EL (cell line): ENCODE results near the gene TRIOBP.
"Not testable (repeated sequence)": the region's sequence is repeated elsewhere in the genome, so short reads cannot be mapped to it uniquely, and the experiment has no call there.

Source experiments
- DNase-seq: peaks from one replicate; pipeline ENCODE4 v3.0.0-alpha.2; 2016

The TRIOBP gene

DNA sequence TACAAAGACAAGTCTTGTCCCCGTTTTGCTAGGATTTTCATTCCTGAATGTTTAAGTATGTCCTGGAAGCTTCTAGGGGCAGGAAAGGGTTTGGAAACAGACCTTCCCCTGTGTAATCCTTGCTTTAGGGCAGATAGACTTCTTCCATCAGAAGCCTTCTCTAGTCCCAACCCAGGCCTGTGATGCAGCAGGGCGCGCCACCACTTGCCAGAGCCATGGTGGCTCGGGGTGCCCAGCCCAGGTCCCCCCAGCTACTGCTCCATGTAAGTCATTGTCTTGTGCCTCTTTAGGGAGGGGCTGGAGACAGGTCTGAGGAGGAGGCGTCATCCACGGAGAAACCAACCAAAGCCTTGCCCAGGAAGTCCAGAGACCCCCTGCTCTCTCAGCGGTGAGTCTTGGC is 6.4 kb upstream of the TRIOBP start:
- DNase-seq: no peak

DNA sequence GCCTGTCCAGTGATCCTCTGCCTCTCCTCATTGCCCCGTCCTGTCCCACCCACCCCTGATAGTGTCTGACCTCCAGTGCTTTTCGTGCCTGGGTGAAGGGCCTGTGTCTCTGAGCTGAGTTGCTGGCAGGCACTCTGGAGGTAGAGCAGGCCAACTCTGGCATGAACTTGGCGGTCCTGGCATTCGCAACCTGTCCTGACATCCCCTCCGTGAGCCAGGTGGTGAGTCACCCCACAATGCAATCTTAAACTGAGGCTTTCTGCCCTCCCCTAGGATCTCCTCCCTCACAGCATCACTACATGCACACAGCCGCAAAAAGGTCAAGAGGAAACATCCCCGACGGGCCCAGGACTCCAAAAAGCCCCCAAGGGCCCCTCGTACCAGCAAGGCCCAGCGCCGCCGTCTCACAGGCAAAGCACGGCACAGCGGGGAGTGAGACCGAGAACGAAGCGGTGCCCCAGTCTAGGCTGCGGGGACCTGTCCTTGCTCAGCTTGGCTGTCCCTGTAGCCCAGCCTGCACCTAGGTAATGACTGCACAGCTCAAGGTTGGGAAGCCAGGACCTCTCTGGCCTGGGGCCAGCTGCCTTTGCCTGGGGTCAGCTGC is 5.8 kb upstream of the TRIOBP start:
- no peak for DNase-seq

DNA sequence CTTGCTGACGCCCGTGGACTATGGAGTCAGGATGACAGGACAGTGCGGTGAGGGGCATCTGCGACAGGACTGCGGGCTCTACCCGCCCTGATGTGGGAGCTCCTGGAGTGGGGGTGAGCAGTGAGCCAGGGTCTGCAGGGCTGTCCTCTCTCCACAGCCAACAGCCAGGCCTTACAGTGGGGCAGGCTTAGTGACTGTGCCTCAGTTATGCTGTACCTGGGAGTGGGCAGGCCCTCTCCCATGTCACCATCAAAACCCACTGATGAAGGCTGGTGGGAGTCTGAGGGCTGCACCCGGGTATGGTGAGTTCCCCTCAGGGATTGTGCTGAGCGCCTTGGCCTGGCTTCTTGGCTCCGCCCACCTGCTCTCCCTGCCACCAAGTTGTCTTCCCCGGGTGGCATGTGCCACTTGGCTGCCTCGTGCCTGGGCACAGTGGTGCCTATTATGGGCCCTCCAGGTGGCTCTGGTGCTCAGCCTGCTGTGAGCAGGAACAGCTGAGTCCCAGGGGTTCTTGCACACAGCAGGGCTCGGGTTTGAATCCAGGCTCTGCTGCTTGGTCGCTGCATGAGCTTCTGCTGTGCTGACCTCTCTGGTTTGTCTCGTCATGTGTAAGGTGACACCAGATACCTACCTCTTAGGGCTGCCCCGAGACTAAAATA is 4.1 kb upstream of the TRIOBP start:
- no peak for DNase-seq

DNA sequence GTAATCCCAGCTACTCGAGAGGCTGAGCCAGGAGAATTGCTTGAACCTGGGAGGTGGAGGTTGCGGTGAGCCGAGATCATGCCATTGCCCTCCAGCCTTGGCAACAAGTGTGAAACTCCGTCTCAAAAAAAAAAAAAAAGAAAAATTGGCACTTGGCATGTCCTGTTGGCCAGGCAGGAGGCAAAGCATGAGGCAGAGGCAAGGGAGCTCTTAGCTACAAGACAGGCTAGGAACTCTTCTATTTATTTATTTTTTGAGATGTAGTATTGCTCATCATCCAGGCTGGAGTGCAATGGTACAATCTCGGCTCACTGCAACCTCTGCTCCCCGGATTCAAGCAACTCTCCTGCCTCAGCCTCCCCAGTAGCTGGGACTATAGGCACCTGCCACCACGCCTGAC is 2.7 kb upstream of the TRIOBP start:
- DNase-seq: not testable (repeated sequence)

DNA sequence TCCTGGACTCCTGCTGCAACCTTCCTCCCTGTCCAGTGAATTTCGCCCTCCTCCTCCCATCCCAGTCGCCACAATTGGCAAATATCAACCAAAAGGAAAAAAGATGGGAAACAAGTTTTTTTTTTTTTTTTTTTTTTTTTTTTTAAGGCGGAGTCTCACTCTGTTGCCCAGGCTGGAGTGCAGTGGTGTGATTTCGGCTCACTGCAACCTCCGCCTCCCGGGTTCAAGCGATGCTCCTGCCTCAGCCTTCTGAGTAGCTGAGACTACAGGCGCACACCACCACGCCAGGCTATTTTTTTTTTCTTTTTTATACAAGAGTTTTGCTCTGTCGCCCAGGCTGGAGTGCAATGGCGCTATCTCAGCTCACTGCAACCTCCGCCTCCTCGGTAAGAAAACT is 590 bp upstream of the TRIOBP start:
- DNase-seq: not testable (repeated sequence)

DNA sequence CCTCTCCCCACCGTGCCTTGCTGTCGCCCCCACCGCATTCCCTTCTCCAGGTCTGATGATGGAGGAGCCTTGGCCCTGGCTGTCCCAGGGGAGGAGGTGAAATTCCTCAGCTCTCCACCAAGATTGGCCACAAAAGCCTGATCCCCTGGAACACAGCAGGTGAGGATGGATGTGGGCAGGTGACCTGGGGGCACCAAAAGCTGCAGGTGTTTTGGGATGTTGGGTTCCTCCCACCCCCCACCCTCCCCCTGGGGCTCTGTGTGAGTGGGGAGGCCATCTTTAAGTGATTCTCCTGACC is 639 bp downstream of the TRIOBP start:
- no peak for DNase-seq

DNA sequence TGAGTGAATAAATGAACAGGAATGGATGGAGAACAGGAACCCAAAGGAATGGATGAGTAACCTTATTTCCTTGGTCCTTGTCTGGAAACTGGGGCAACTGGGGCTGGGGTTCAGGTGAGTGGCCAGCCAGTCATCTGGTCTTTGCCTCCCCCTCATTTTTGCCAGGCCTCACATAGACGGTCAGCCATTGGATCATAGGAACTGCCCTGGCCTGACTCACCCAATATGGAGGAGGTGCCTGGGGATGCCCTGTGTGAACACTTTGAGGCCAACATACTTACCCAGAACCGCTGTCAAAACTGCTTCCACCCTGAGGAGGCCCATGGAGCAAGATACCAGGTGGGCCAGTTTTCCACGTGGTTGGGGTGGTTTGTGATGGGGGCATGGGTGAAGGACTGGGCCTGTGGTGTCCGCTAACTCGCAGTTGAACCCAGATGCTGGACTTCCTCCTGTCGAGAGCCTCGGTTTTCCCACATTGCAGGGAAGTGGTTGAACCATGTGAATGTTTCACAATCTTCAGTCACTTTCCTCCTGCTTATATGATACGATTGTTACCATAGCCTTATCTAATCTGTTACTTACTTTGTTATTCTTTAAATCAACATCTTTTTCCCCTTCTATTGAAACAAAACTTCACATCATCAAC is 4.4 kb downstream of the TRIOBP start:
- no peak for DNase-seq

DNA sequence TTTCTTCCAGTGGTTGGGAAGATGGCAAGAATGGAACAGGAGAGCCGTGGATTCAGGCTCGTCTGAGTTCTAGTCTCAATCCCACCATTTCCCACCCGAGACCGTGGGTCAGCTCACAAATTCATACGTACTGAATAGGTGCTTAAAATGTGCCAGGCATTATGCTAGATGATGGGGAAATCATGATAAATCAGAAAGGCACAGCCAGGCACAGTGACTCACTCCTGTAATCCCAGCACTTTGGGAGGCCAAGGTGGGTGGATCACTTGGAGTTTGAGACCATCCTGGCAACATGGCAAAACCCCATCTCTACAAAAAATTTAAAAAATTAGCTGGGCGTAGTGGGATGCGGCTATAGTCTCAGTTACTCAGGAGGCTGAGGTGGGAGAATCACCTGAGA is 7.1 kb downstream of the TRIOBP start:
- no peak for DNase-seq

DNA sequence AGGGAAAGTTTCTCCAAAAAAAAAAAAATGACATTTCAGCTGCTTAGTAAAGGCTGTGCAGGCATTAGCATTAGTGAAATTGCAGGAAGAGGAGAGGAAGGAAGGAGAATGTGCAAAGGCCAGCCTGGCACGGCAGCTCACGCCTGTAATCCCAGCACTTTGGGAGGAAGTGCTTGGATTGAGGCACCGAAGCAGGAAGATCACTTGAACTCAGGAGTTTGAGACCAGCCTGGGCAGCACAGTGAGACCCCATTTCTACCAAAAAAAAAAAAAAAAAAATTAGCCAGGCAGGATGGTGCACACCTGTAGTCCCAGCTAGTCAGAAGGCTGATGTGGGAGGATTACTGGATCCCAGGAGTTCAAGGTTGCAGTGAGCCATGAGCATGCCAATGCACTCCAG is 7.8 kb downstream of the TRIOBP start:
- DNase-seq: no peak

DNA sequence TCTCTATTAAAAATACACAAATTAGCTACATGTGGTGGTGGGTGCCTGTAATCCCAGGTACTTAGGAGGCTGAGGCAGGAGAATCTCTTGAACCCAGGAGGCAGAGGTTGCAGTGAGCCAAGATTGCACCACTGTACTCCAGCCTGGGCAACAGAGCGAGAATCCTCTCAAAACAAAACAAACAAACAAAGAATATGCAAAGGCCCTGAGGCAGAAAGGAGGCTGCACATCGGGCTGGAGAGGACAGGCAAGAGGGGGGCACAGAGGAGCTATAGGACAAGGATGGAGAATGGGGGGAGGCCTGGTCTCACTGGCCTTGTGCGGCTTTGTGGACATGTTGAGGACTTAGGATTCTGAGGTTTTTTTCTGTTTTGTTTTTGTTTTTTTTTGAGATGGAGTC is 8.4 kb downstream of the TRIOBP start:
- no peak for DNase-seq

DNA sequence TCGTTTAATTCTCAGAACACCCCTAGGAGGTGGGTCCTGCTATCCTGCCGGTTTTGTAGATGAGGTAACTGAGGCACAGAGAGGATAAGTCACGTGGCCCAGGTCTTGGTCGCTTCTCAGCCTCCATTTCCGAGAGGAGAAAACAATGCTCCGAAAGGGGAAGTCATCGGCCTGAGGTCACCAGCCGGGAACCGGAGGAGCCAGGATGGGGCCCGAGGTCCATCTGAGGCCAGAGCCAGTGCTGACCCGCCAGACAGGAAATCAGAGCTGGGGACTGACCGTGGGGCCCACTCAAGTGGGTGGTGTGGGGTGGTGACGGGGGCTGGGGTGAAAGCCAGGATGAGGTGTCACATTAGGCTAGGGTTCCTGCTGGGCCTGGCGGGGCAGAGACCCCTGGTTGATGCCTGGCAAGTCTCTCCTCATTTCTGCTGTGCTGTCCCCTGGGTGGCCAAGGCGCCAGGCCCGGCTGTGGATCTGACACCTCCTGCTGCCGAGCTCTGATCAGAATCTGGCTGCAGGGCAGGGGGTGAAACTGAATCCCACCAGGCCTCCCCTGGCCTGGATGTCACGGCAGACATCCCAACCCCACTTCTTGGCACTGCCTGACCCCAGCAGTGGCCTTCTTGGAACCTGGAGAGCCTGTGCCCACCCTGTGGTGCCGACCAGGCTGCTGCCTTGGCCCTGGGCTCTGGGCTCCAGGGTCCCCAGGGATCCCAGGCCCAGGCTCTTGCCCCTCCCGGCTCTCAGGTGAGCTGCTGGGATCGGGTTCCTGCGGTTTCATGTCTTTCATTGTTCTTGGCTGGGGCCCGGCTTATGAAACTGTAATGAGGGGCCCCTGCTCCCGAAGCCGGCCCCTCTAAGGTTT is 12.0 kb downstream of the TRIOBP start:
- no peak for DNase-seq

DNA sequence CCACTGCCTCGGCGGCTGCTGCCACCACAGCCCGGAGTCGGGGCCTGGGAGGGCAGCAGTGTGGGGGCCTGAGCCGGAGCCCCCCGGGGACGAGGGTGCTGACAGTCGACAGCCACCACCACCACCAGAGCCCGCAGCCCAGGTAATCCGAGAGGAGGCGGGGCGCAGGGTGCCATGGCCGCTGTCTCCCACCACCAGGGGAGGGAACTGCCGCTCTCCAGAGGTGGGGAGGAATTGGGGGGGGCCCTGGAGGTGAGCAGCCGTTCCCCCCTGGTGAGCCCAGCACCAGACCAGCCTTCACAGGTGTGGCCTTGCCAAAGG is 12.6 kb downstream of the TRIOBP start:
- DNase-seq: no peak

DNA sequence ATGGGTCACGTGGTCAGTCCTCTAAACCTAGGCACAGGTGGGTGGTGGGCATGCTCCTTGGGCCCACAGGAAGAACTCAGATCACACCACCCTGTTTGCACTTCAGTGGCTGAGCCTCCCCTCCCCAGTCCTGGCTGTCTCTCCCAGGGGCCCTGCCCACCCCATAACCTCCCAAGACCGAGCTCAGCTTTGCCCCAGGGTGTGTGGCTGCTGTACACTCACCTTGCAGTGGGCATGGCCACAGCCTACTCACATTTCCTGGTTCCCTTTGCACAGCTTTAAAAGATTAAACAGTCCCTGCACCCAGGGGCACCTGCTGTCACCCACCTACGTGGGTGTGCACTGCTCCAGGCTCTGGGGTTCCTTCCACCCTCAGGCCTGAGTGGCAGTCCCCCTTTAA is 13.8 kb downstream of the TRIOBP start:
- no peak for DNase-seq

DNA sequence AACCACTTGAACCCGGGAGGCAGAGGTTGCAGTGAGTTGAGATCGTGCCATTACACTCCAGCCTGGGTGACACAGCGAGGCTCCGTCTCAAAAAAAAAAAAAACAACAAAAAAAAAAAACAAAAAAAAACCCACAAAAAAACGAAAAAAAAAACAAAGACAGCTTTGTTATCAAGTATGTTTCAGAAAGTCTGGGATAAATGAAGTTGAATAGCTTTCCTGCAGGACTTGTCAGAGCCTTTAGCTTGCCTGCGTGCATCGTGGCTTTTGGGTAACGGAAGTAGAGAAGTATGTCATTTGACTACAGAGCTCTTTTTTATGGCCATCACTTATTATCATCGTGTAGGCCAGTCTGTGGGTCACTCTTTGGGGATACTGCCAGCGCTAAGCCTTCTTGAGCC is 14.6 kb downstream of the TRIOBP start:
- DNase-seq: no peak

DNA sequence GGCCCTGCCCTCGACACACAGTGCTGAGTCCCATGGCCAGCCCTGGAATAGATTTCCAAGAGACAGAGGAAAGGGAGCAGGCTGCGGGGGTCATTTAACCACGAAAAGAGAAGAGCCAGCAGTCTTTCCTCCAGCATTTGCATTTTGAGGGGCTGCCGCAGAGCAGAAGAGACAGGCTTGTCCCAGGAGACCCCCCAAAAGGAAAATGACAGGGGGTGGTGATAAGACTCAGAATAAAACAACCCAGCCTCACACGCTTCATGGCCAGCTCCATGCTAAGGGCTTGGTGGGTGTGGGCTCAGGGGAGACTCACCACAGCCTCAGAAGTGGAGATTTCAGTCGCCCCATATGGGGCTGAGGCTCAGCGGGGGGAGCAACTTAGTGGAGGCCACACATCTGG is 16.9 kb downstream of the TRIOBP start:
- DNase-seq: no peak

DNA sequence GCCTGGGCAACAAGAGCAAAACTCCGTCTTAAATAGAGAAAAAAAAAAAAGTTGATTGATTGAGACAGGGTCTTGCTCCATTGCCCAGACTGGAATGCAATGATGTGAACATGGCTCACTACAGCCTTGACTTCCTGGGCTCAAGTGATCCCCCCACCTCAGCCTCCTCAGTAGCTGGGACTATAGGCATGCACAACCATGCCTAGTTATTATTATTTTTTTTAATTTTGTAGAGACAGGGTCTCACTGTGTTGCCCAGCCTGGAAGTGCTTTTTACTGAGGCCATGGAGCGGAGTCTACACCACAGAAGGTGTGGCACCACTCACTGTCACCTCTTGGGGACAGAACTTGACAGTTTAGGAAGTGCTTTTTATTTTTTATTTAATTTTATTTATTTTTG is 17.8 kb downstream of the TRIOBP start:
- DNase-seq: no peak

DNA sequence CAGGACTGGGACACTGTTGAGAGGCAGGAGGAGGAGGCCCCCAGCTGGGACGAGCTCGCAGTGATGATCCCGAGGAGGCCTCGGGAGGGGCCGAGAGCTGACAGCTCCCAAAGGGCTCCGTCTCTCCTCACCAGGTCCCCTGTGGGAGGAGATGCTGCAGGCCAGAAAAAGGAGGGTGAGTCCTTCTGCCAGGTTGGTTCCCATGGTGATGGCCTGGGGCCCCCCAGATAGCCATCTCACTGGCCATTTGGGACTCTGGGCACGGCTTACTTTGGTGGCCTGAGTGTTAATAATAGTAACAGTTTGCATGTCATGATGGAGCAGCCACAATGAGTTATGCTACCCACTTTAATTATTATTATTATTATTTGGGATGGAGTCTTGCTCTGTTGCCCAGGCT is 18.9 kb downstream of the TRIOBP start:
- DNase-seq: no peak

DNA sequence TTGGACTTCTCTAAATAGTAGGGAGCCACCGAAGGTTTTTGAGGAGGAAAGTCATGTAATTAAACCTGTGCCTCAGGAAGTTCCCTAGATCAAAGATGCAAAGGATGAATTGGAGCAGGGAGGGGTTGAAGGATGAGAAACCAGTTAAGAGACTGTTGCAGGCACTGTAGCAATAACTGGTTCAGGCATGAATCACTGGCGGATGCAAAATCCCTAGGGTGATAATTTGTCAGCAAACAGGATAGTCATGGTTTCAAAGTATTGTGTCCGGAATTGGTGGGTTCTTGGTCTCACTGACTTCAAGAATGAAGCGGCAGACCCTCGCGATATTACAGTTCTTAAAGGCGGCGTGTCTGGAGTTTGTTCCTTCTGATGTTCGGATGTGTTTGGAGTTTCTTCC is 19.9 kb downstream of the TRIOBP start:
- DNase-seq: peak; percentile 55

DNA sequence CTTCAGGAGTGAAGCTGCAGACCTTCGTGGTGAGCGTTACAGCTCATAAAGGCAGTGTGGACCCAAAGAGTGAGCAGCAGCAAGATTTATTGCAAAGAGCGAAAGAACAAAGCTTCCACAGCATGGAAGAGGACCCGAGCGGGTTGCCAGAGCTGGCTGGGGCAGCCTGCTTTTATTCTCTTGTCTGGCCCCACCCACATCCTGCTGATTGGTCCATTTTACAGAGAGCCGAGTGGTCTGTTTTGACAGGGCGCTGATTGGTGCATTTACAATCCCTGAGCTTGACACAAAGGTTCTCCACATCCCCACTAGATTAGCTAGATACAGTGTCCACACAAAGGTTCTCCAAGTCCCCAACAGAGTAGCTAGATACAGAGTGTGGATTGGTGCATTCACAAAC is 20.4 kb downstream of the TRIOBP start:
- DNase-seq: not testable (repeated sequence)

DNA sequence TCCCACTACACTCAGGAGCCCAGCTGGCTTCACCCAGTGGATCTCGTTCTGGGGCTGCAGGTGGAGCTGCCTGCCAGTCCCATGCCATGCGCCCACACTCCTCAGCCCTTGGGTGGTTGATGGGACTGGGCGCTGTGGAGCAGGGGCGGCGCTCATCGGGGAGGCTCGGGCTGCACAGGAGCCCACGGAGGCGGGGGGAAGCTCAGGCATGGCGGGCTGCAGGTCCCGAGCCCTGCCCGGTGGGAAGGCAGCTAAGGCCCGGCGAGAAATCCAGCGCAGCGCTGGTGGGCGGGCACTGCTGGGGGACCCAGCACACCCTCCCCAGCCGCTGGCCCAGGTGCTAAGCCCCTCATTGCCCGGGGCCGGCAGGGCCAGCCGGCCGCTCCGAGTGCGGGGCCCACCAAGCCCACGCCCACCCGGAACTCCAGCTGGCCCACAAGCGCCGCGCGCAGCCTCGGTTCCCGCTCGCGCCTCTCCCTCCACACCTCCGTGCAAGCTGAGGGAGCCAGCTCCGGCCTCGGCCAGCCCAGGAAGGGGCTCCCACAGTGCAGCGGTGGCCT is 21.0 kb downstream of the TRIOBP start:
- not testable (repeated sequence) for DNase-seq

DNA sequence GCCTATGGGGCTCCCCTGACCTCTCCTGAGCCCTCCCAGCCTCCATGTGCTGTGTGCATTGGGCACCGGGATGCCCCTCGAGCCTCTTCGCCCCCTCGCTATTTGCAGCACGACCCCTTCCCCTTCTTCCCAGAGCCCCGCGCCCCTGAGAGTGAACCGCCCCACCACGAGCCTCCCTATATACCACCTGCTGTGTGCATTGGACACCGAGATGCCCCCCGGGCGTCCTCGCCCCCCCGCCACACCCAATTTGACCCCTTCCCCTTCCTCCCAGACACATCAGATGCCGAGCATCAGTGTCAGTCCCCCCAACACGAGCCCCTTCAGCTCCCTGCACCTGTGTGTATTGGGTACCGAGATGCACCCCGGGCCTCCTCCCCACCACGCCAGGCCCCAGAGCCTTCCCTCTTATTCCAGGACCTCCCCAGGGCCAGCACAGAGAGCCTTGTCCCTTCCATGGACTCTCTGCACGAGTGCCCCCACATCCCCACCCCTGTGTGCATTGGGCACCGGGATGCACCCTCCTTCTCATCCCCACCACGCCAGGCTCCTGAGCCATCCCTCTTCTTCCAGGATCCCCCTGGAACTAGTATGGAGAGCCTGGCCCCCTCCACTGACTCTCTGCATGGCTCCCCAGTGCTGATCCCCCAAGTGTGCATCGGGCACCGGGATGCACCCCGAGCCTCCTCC is 28.8 kb downstream of the TRIOBP start:
- no peak for DNase-seq

DNA sequence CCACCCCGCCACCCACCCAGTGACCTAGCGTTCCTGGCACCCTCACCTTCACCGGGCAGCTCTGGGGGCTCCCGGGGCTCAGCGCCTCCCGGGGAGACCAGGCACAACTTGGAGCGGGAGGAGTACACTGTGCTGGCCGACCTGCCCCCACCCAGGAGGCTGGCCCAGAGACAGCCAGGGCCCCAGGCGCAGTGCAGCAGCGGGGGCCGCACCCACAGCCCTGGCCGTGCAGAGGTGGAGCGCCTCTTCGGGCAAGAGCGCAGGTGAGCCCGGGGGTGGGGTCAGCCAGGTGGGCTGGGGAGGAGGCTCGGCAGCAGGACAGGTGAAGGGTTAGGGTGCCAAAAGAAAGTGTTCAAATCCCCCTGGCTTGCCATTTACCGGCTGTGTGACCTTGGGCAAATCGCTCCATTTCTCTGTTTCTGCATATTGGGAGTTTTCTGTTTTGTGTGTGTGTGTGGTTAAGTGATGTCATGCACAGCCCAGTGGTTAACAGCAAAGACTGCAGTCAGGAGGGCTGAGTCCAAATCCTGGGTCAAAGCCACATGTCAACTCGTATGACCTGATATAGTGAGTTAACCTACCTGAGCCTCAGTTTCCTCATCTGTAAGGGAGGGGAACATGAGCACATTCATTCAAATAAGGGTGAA is 29.5 kb downstream of the TRIOBP start:
- no peak for DNase-seq

DNA sequence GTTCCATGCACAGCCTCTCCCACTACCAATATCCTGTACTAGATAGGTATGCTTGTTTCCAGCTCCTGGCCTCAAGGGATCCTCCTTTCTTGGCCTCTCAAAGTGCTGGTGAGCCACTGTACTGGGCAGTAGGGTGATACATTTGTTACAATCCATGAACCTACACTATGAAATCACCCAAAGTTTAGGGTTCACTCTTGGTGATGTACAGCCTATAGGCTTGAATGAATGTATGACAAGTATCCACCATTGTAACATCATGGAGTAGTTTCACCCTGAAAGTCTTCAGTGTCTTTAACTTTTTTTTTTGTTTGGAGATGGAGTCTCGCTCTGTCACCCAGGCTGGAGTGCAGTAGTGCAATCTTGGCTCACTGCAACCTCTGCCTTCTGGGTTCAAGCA is 31.8 kb downstream of the TRIOBP start:
- DNase-seq: no peak
